Mammary epithelial cell (primary cell): ENCODE data around the gene CPLX4.

Experiments used
- CTCF ChIP-seq, 2 donors: IDR thresholded peaks in 1 of 2; conservative IDR thresholded peaks in 1 of 2; 2 replicates each; pipeline ENCODE4 v1.5.1; 2011 to 2012; ENCODE audit warnings: inconsistent platforms in 2 of 2, low read length in 2 of 2, mild to moderate bottlenecking in 2 of 2, control low read depth in 1 of 2, low read depth in 1 of 2; ENCODE audit not compliant: insufficient read depth in 1 of 2; ENCODE audit errors: extremely low read depth in 1 of 2
- EZH2 ChIP-seq: IDR thresholded peaks from 2 replicates; pipeline ENCODE4 v1.6.1; 2012; ENCODE audit warnings: low read length, inconsistent platforms, borderline replicate concordance

- no peak for TF ChIP-seq CTCF (conservative IDR thresholded peaks at IDR 0.05 in 1 of 2, IDR thresholded peaks at IDR 0.05 in 1 of 2; ENCODE audit: extremely low read depth in 1 of 2, insufficient read depth in 1 of 2, low read depth in 1 of 2, low read length in 2 of 2)
- TF ChIP-seq EZH2: no peak
Observed at GRCh38 chr18:59306640-59307039, 11.8 kb downstream of the CPLX4 start.
